HL-60/S4 (cell line): ENCODE data around the gene ZSWIM1.

Experiments
- in situ Hi-C: fragments of 300-500 bp; cut with MboI; formaldehyde crosslinking; loops from 2 replicates; pipeline ENCODE4 v1.14.3; 2022; ENCODE audit warnings: low sequenced_read_pairs

ZSWIM1 gene

GRCh38 chr20:45880988-45881788, at the start of gene ZSWIM1:
TSS of gene ZSWIM1 (plus strand) at chr20:45881227. CDS start at chr20:45882593, 1,366 bp downstream.
- in situ Hi-C loops = no loop called here

GRCh38 chr20:45832619-45833018, 48.4 kb upstream of the ZSWIM1 start:
- in situ Hi-C loops = no loop called here

GRCh38 chr20:45833030-45833882, 47.8 kb upstream of the ZSWIM1 start, which contains the start of gene SNX21:
TSS of gene SNX21 (plus strand) at chr20:45833799. CDS start at chr20:45833920, 121 bp downstream.
- in situ Hi-C loops = no loop called here

- in situ Hi-C loops = no loop called here
Observed at GRCh38 chr20:45833883-45834796, 46.9 kb upstream of the ZSWIM1 start.

- in situ Hi-C loops = no loop called here
Observed at GRCh38 chr20:45834797-45835161, 46.2 kb upstream of the ZSWIM1 start.

- in situ Hi-C loops = no loop called here
Observed at GRCh38 chr20:45835329-45835765, 45.7 kb upstream of the ZSWIM1 start.

GRCh38 chr20:45835825-45836224, 45.2 kb upstream of the ZSWIM1 start:
- in situ Hi-C loops = no loop called here

GRCh38 chr20:45836841-45837240, 44.2 kb upstream of the ZSWIM1 start:
- in situ Hi-C loops = no loop called here

GRCh38 chr20:45840700-45841198, 40.3 kb upstream of the ZSWIM1 start:
- in situ Hi-C loops = no loop called here

- in situ Hi-C loops = no loop called here
Observed at GRCh38 chr20:45841407-45842129, 39.5 kb upstream of the ZSWIM1 start.

- in situ Hi-C loops = no loop called here
Observed at GRCh38 chr20:45842169-45842812, 38.7 kb upstream of the ZSWIM1 start.

- in situ Hi-C loops = no loop called here
Observed at GRCh38 chr20:45843506-45843905, 37.5 kb upstream of the ZSWIM1 start.

GRCh38 chr20:45845452-45845851, 35.6 kb upstream of the ZSWIM1 start:
- in situ Hi-C loops = no loop called here

- in situ Hi-C loops = no loop called here
Observed at GRCh38 chr20:45848421-45848820, 32.6 kb upstream of the ZSWIM1 start.

GRCh38 chr20:45848969-45849582, 32.0 kb upstream of the ZSWIM1 start:
- in situ Hi-C loops = no loop called here

GRCh38 chr20:45850238-45850637, 30.8 kb upstream of the ZSWIM1 start:
- in situ Hi-C loops = no loop called here

GRCh38 chr20:45850926-45851325, 30.1 kb upstream of the ZSWIM1 start:
- in situ Hi-C loops = no loop called here

GRCh38 chr20:45851501-45851900, 29.5 kb upstream of the ZSWIM1 start:
- in situ Hi-C loops = no loop called here

GRCh38 chr20:45852326-45852725, 28.7 kb upstream of the ZSWIM1 start:
- in situ Hi-C loops = no loop called here
